Hepatocyte (in vitro differentiated cells): ENCODE measurements around the gene KMT2B.

Source experiments
- EZH2 ChIP-seq: fragments of 200-600 bp; sonication (generic); IDR thresholded peaks from 2 replicates; pipeline ENCODE4 v1.6.1; 2016; ENCODE audit warnings: antibody characterized with exemption, mild to moderate bottlenecking, borderline replicate concordance
- EZH2phosphoT487 ChIP-seq: fragments of 200-600 bp; sonication (generic); IDR thresholded peaks from one replicate; pipeline ENCODE4 v1.6.1; 2018; ENCODE audit warnings: antibody characterized with exemption, mild to moderate bottlenecking, low read depth, moderate library complexity; ENCODE audit not compliant: unreplicated experiment, severe bottlenecking
- TF ChIP-seq, protein P1 (sequence below): fragments of 200-600 bp; sonication (generic); IDR thresholded peaks from 2 replicates; pipeline ENCODE4 v1.5.1; 2016; ENCODE audit warnings: antibody characterized with exemption, mild to moderate bottlenecking; ENCODE audit not compliant: poor library complexity

DNA sequence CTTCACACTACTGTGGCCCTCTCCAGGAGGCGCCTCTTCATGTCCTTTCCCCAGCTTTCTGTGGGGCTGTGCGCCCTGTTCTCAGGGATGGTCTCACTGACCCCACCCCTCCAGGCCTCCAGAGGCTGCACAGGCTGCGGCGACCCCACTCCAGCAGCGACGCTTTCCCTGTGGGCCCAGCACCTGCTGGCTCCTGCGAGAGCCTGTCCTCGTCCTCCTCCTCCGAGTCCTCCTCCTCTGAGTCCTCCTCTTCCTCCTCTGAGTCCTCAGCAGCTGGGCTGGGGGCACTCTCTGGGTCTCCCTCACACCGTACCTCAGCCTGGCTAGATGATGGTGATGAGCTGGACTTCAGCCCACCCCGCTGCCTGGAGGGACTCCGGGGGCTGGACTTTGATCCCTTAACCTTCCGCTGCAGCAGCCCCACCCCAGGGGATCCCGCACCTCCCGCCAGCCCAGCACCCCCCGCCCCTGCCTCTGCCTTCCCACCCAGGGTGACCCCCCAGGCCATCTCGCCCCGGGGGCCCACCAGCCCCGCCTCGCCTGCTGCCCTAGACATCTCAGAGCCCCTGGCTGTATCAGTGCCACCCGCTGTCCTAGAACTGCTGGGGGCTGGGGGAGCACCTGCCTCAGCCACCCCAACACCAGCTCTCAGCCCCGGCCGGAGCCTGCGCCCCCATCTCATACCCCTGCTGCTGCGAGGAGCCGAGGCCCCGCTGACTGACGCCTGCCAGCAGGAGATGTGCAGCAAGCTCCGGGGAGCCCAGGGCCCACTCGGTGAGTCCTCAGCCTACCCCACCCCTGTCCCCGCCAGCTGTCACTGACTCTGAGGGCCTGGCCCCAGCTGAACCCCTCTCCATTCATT, 68.7 kb downstream of the KMT2B start:
- TF ChIP-seq, protein P1, sequence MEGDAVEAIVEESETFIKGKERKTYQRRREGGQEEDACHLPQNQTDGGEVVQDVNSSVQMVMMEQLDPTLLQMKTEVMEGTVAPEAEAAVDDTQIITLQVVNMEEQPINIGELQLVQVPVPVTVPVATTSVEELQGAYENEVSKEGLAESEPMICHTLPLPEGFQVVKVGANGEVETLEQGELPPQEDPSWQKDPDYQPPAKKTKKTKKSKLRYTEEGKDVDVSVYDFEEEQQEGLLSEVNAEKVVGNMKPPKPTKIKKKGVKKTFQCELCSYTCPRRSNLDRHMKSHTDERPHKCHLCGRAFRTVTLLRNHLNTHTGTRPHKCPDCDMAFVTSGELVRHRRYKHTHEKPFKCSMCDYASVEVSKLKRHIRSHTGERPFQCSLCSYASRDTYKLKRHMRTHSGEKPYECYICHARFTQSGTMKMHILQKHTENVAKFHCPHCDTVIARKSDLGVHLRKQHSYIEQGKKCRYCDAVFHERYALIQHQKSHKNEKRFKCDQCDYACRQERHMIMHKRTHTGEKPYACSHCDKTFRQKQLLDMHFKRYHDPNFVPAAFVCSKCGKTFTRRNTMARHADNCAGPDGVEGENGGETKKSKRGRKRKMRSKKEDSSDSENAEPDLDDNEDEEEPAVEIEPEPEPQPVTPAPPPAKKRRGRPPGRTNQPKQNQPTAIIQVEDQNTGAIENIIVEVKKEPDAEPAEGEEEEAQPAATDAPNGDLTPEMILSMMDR = no peak
- TF ChIP-seq EZH2phosphoT487 (no peak), EZH2 (no peak)
